ENCODE measurements around the gene SH2D4B. TPM values are rescaled to one million over a fixed set of nuclear protein-coding genes. Genes with fewer than 3 reads are reported as not detected.

Gene SH2D4B
- total and polyA plus RNA-seq, 2 of the 13 experiments (the other 11 are each of a cell fraction or from before 2014, with no cell fraction given), result not detected

DNA sequence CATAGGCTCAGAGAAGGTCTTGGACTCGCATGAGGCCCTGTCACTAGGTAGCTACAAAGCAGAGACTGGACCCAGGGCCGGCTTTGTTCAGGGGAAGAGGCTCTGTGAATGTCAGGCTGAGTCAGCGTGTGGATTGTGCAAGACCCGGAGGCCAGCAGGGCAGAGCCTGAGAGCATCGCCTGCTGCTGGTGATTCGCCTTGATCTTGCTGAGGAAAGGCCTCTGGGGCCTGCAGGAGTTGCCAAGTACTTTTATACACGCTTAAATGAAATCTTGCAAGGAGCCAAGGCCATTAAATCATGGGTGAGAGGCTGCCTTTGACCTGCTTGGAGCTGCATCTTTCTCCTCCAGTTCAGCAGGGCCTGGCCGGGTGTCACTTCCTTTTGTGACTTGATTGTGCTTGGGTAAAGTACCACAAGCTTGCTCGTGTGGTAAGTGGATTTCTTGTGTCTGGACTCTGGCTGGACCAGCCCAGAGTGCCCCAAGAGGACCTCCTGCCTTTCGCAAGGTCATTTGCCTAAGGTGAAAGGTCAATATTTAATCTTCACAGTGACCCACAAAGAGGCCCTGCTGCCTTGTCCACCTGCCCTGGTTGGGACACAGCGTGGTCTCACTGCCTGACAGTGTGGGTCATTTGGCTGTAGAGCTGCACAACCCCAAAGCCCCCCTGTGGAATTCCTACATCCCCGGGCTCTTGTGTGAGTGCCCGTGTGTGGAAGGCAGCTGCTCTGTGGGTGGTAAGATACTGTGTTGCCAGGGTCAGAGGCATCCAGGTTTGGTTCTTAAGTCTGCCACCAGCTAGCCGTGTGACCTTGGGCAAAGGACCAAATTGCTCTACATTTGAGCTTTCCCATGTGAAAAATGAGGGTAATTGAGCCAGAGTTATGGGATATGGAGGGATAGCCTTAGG, 38.6 kb upstream of the SH2D4B start (continued):
- TF ChIP-seq, protein P1, sequence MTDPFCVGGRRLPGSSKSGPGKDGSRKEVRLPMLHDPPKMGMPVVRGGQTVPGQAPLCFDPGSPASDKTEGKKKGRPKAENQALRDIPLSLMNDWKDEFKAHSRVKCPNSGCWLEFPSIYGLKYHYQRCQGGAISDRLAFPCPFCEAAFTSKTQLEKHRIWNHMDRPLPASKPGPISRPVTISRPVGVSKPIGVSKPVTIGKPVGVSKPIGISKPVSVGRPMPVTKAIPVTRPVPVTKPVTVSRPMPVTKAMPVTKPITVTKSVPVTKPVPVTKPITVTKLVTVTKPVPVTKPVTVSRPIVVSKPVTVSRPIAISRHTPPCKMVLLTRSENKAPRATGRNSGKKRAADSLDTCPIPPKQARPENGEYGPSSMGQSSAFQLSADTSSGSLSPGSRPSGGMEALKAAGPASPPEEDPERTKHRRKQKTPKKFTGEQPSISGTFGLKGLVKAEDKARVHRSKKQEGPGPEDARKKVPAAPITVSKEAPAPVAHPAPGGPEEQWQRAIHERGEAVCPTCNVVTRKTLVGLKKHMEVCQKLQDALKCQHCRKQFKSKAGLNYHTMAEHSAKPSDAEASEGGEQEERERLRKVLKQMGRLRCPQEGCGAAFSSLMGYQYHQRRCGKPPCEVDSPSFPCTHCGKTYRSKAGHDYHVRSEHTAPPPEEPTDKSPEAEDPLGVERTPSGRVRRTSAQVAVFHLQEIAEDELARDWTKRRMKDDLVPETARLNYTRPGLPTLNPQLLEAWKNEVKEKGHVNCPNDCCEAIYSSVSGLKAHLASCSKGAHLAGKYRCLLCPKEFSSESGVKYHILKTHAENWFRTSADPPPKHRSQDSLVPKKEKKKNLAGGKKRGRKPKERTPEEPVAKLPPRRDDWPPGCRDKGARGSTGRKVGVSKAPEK (CRISPR knock-in tag; IDR thresholded peaks at IDR 0.05; ENCODE audit: borderline replicate concordance), result 0 out of 2 replicates have a peak, but pooled peaks have one; percentile 22
- peak; percentile 73; the same call in 1 of the 2 replicates for TF ChIP-seq THRA (CRISPR knock-in tag; IDR thresholded peaks at IDR 0.05; ENCODE audit: borderline replicate concordance)
- TF ChIP-seq ARNT (IDR thresholded peaks at IDR 0.05), result no peak
- peak; percentile 88; the same call in 1 of the 2 replicates for TF ChIP-seq KDM1A (CRISPR knock-in tag; IDR thresholded peaks at IDR 0.05)
- TF ChIP-seq, protein P2, sequence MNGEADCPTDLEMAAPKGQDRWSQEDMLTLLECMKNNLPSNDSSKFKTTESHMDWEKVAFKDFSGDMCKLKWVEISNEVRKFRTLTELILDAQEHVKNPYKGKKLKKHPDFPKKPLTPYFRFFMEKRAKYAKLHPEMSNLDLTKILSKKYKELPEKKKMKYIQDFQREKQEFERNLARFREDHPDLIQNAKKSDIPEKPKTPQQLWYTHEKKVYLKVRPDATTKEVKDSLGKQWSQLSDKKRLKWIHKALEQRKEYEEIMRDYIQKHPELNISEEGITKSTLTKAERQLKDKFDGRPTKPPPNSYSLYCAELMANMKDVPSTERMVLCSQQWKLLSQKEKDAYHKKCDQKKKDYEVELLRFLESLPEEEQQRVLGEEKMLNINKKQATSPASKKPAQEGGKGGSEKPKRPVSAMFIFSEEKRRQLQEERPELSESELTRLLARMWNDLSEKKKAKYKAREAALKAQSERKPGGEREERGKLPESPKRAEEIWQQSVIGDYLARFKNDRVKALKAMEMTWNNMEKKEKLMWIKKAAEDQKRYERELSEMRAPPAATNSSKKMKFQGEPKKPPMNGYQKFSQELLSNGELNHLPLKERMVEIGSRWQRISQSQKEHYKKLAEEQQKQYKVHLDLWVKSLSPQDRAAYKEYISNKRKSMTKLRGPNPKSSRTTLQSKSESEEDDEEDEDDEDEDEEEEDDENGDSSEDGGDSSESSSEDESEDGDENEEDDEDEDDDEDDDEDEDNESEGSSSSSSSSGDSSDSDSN (CRISPR knock-in tag; IDR thresholded peaks at IDR 0.05), result peak; percentile 63; the same call in 1 of the 2 replicates
- peak; percentile 44; the same call in 1 of the 2 replicates for TF ChIP-seq ZNF451 (CRISPR knock-in tag; IDR thresholded peaks at IDR 0.05)
- peak; percentile 20; the same call in 1 of the 2 replicates for TF ChIP-seq ZNF652 (CRISPR knock-in tag; IDR thresholded peaks at IDR 0.05; ENCODE audit: borderline replicate concordance, low read depth)
- peak; percentile 72 for TF ChIP-seq ASH2L (IDR thresholded peaks at IDR 0.05; ENCODE audit: insufficient read length, low read depth, low read length)
- peak; percentile 20 for TF ChIP-seq CBX1 (IDR thresholded peaks at IDR 0.05; ENCODE audit: low read depth)
- TF ChIP-seq KMT2B (CRISPR knock-in tag; IDR thresholded peaks at IDR 0.05), result no peak
- TF ChIP-seq TFE3 (CRISPR knock-in tag; IDR thresholded peaks at IDR 0.05), result peak; percentile 41
- TF ChIP-seq MAFK (conservative IDR thresholded peaks at IDR 0.05 in 1 of 2, IDR thresholded peaks at IDR 0.05 in 1 of 2; ENCODE audit: low read length in 2 of 2), result peak; percentile 82 to 88

All from HepG2 (cell line).